GM19239 (cell line): Measurements from ENCODE around the gene PDZD2.
"Not testable (repeated sequence)": the region's sequence is repeated elsewhere in the genome, so short reads cannot be mapped to it uniquely, and the experiment has no call there.

Source experiments
- DNase-seq: peaks from one replicate; pipeline ENCODE4 v3.0.0; 2011; ENCODE audit warnings: low spot score; ENCODE audit not compliant: insufficient read length
- FAIRE-seq: peaks from 2 replicates; lab custom pipeline; 2011; peaks lifted over from hg19 to GRCh38; lab: Jason Lieb, UNC

PDZD2 gene

DNA sequence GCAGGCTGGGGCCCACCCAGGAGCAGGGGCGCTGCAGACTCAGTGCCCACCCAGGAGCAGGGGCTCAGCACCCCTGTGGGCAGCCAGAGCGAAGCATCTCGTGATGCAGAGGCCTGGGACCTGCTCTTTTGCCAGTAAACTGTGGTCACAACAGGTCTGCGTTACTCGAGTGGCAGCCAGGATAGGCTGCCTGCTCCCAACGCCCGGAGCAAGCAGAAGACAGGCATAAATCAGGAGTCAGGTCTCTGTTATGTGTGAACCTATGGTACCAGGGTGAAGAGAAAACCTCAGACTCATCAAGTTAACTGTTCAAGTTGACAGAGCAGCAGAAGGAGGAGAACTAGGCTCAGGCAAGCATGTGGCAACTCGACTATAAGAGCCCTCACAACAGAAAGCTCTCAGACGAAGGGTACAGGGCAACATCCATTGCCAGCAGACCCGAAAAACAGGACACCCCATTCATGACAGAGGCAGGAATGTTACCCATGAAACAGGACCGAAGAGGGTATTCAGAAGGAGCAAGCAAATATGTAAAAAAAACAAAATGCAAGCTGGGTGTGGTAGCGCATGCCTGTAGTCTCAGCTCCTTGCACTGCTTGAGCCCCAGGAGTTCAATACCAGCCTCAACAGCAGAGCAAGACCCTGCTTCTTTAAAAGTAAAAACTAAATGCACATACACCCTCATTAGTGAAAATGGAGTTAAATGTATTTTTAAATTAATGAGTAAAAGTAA is 463.5 kb downstream of the PDZD2 start:
- FAIRE-seq, result no peak
- DNase-seq, result no peak

DNA sequence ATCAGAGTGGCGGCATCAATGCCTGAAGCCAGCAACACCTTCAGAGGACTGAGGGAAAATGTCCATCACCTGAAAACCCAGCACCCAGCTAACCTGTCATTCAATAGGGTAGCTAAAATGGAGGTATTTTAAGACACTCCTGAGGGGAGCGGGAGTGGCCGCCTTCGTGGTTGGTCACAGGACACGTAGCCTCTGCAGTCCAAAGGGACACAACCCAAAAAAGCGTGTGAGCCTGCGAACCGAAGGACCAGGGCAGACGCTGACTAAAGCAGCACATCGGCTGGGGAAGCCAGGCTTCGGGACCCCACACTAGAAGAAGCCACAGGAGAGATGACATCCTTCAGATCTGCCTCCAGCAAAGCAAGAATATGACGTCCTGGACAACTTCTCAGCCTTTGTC is 464.6 kb downstream of the PDZD2 start:
- no peak for FAIRE-seq

GRCh38 chr5:32107291-32107690 is 468.4 kb downstream of the PDZD2 start:
- no peak for FAIRE-seq
- no peak for DNase-seq

More for the DNA sequence above, 464.6 kb downstream of the PDZD2 start:
- no peak for DNase-seq

DNA sequence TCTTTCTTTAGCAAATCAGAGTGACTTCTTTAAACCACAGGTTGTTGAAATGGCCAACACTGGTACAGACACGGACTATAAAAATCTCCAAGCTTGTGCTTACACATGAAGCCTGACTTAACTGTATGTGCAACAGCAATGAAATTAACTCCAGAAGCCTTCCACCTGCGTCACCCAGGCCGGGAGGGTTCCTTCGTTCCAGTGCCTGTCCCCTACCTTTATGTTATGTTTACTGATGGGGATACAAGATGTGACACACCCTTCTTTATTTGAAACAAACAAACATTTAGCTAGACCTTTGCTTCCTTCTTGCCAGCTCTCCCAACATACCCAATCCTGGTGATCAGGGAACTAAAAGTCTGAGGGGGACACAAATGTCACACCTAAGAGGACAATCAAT is 469.2 kb downstream of the PDZD2 start:
- DNase-seq (no peak), FAIRE-seq (no peak)

- no peak for FAIRE-seq
These were observed 470.3 kb downstream of the PDZD2 start for GRCh38 chr5:32109236-32109635.

DNA sequence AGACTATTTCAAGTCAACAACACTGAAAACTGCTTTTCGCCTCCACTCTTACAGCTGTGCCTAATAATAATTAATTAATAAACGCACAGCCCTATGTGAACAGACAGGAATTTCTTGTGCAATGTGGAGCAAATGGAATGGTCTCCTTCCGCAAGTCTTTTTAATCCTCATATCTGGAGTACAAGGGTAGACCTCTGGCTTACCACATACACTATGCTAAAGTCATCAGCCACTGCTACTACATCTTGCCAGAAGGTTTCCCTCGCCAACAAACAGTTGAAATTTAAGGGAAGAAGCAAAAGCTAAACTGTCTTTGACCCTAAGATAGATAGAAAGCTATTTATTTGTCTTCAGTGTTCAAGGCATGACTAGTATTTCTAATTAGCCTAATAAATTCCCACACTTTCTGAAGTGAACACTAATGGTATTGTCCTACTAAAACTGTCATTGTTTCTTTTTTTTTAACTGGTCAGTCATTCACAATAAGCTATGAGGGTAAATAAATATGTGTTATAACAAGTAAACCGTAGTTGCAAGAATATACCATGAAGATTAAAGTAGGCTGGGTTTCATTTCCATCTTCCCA is 471.3 kb downstream of the PDZD2 start:
- DNase-seq (no peak), FAIRE-seq (no peak)

More at GRCh38 chr5:32109236-32109635, 470.3 kb downstream of the PDZD2 start:
- no peak for DNase-seq

DNA sequence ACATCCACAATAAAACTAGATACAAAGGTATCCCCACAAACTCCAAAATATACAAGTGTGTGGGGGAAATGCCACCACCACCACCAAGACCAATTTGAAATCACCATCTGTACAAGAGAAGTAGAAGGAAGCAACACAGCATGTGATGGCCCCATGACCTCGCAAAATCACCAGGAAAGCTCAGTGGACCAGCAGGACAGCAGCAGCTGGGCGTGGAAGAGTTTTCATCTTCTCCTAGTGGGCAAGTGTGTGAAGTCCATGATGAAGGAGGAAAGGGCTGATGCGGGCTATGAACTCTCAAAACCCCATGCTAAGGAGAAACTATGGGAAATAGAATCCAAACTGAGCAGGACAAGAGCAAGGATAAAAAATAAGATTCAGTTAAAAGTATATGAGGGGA is 477.1 kb downstream of the PDZD2 start:
- no peak for DNase-seq
- FAIRE-seq, result no peak

DNA sequence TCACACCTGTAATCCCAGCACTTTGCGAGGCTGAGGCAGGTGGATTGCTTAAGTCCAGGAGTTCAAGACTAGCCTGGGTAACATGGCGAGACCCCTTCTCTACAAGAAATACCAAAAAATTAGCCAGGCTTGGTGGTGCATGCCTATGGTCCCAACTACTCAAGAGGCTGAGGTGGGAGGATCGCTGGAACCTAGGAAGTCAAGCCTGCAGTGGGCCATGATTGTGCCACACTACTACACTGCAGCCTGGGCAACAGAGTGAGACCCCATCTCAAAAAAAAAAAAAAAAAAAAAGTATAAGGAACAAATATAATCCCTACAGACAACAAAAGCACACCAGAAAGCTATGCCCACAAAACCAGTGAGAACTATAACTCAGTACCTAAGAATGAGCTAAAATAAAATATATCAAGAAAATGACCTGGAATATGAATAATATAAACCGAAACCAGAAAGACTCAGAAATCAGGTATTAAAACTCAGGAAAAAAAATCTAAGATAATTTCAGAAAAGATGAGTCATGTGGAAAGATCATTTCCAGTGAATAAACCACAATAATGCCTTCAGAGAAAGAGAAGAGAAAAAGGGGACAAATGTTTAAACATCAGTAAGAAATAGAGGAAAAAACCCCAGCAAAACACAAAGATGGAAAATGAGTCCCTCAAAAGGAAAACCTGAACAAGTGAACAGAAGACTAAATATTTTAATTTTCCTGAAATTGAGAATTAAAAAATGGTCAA is 477.8 kb downstream of the PDZD2 start:
- DNase-seq, result no peak
- FAIRE-seq, result no peak

- DNase-seq, FAIRE-seq: not testable (repeated sequence)
These were observed 480.0 kb downstream of the PDZD2 start for GRCh38 chr5:32118922-32119321.

DNA sequence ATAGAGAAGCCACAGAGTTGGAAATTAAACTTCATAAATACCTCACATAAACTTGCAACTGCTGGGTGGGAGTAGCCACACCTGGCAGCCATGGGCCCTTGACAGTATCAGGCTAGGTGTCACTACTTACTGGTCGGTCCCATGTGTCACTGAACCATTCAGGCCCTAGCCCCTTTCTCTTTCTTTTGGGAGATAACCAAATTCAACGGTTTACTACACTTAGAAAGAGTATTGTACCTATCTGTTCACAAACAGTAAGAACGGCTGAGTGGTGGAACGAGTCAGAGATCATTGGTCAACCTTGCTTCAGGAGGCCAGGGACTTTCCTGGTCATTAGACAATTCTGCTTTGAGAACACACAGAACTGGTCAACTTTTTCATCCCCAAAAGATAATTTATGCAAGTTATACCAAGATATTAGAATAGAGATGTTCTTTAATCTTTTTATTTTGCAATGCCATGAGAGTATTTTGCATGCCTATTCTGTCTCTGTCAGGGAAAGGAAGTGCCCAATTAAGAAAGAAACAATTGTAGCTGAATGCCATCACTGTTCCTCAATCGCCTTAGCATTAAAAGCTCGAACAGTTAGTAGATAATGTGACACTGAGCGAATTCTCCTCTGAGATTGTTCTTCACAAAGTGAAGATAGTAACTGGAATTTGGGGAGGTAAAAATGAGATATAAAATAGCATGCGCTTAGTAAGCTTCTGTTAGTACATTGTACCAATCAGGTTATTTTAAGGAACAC is 484.3 kb downstream of the PDZD2 start:
- DNase-seq (no peak), FAIRE-seq (no peak)

GRCh38 chr5:32123889-32124676 is 485.2 kb downstream of the PDZD2 start:
- no peak for FAIRE-seq
- DNase-seq, result no peak

DNA sequence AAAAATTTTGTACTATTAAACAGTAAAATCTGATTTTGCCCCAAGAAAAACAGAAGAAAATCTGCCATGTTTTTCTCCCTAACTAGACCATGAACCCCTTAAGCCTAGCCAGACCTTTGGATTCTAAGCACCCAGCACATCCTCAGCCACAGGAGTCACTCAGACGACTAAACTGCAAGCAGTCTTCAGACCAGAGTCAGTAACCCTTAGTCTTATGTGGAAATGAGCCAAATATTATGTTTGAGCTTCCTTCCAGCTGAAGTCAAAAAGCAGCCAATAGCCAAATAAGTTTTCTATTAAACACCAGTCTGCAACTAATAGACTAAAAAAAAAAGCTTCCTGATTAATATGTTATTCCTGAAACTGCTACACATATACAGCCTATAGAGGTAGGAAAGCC is 487.8 kb downstream of the PDZD2 start:
- no peak for FAIRE-seq
- no peak for DNase-seq

DNA sequence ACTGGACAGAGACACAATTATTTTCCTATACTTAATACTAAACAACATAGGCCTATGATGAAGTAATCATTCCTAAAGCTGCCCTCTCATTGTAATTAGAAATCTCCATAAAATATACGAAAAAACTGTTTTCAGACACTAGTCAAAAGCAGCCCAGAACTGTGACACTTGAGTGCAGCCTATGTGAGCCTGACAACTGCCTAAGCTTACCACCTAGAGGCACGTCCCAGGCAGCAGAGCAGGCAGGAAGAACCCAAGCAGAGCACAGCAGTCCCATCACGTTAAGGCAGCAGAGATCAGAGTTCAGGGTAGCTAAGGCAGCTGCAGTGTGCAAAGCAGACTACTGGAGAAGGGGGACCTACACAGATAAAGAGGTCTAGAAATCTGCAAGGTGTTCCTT is 488.8 kb downstream of the PDZD2 start:
- no peak for DNase-seq
- FAIRE-seq, result no peak

DNA sequence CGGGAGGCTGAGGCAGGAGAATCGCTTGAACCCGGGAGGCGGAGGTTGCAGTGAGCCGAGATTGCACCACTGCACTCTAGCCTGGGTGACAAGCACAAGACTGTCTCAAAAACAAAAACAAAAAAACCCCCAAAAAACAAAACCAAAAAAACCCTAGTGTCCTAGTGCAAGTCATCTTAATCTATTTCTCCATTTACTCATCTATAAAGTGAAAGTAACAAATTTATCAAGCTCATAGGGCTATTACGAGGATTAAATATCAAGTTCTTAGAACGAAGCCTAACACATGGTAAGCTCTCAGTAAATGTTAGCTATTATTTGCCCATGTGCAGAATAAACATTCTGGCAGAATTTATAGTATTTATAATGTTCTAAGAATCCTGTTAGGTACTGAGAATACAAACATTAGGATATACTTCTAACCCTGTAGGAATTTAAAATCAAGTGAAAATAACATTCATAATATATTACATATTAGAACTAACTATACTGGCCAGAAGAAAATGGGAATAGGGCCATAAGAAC is 490.2 kb downstream of the PDZD2 start:
- FAIRE-seq (no peak), DNase-seq (no peak)

DNA sequence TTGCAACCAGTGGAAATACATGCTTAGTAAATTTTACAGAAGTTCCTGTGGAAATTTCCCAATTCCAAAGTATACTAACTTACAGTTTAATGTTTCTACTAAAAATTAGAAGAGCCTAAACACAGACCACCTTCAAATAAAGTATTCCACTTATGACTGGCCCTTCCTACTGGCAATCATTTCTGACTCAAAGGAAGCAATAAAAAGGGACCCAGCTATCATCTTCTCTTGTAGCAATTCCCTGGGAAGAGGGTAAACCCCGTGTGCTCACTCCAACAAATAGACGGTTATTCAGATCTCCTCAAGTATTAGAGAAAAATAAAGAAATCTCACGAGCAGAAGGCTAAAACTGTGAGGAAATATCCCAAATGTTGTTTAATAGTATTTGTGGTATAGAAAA is 491.9 kb downstream of the PDZD2 start:
- no peak for DNase-seq
- FAIRE-seq, result no peak

DNA sequence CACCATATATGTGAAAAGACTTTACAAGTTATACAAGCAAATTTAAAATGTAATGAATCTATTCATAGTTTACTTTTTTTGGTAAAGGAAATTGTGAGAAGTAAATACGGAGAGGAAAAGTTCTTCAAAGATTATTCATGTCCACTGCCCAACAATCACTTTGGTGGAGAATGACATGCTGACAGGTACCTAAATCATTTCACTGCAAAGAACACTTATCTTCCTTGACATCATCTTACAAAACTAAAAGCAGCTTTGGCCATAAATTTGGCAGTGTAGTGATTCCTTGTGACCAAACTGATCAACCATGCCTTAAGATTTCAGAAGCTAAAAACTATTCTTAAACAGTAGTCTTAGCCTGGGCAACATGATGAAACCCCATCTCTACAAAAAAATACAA is 492.7 kb downstream of the PDZD2 start:
- FAIRE-seq, result no peak
- no peak for DNase-seq

GRCh38 chr5:32132757-32133156 is 493.8 kb downstream of the PDZD2 start:
- DNase-seq, result no peak
- FAIRE-seq, result no peak

GRCh38 chr5:32135086-32135485 is 496.2 kb downstream of the PDZD2 start:
- no peak for DNase-seq
- peak; percentile 23 for FAIRE-seq

- FAIRE-seq, result no peak
- DNase-seq, result no peak
These were observed 497.4 kb downstream of the PDZD2 start for GRCh38 chr5:32136342-32136741.
